Hepatocyte (in vitro differentiated cells): ENCODE results near the gene RNF11. TPM values are rescaled to one million over a fixed set of nuclear protein-coding genes. Genes with fewer than 3 reads are reported as not detected.
"Not testable (repeated sequence)": the region's sequence is repeated elsewhere in the genome, so short reads cannot be mapped to it uniquely, and the experiment has no call there.

Source experiments
- DNase-seq: peaks from one replicate; pipeline ENCODE4 v3.0.0-alpha.2; 2016; ENCODE audit warnings: low spot score
- H2AFZ ChIP-seq: fragments of 200-600 bp; sonication (generic); 2 replicates; pipeline ENCODE4 v1.6.0; 2016; ENCODE audit warnings: antibody characterized with exemption, mild to moderate bottlenecking
- H3K27ac ChIP-seq: fragments of 200-600 bp; sonication (generic); 2 replicates; pipeline ENCODE4 v1.5.1; 2016; ENCODE audit warnings: mild to moderate bottlenecking
- H3K27me3 ChIP-seq: fragments of 200-600 bp; sonication (generic); 2 replicates; pipeline ENCODE4 v1.6.1; 2016
- H3K36me3 ChIP-seq: fragments of 200-600 bp; sonication (generic); replicated peaks from 2 replicates; pipeline ENCODE4 v1.5.1; 2016; ENCODE audit warnings: low read depth; ENCODE audit not compliant: insufficient read depth
- H3K4me1 ChIP-seq: fragments of 200-600 bp; sonication (generic); 2 replicates; pipeline ENCODE4 v1.5.1; 2016; ENCODE audit warnings: mild to moderate bottlenecking, moderate library complexity; ENCODE audit not compliant: insufficient read depth
- H3K4me2 ChIP-seq: fragments of 200-600 bp; sonication (generic); 2 replicates; pipeline ENCODE4 v1.6.0; 2016
- H3K4me3 ChIP-seq: fragments of 200-600 bp; sonication (generic); 2 replicates; pipeline ENCODE4 v1.5.1; 2016; ENCODE audit warnings: mild to moderate bottlenecking
- H3K79me2 ChIP-seq: fragments of 200-600 bp; sonication (generic); 2 replicates; pipeline ENCODE4 v1.6.0; 2017; ENCODE audit warnings: mild to moderate bottlenecking
- H3K9me2 ChIP-seq: fragments of 200-600 bp; sonication (generic); replicated peaks from 2 replicates; pipeline ENCODE4 v1.6.0; 2017; ENCODE audit warnings: mild to moderate bottlenecking; ENCODE audit not compliant: insufficient read depth
- H3K9me3 ChIP-seq: fragments of 200-600 bp; sonication (generic); 2 replicates; pipeline ENCODE4 v1.5.1; 2016; ENCODE audit warnings: low read depth, mild to moderate bottlenecking
- H4K20me1 ChIP-seq: fragments of 200-600 bp; sonication (generic); 2 replicates; pipeline ENCODE4 v1.6.0; 2016; ENCODE audit warnings: mild to moderate bottlenecking; ENCODE audit not compliant: insufficient read depth, poor library complexity, severe bottlenecking
- EZH2 ChIP-seq: fragments of 200-600 bp; sonication (generic); IDR thresholded peaks from 2 replicates; pipeline ENCODE4 v1.6.1; 2016; ENCODE audit warnings: antibody characterized with exemption, mild to moderate bottlenecking, borderline replicate concordance
- EZH2phosphoT487 ChIP-seq: fragments of 200-600 bp; sonication (generic); IDR thresholded peaks from one replicate; pipeline ENCODE4 v1.6.1; 2018; ENCODE audit warnings: antibody characterized with exemption, mild to moderate bottlenecking, low read depth, moderate library complexity; ENCODE audit not compliant: unreplicated experiment, severe bottlenecking
- WGBS: methylation state at CpG from one replicate; pipeline ENCODE4 v1.1.6; 2016; ENCODE audit warnings: low lambda C conversion rate; ENCODE audit errors: missing lambda C conversion rate; 5-methylcytosine and 5-hydroxymethylcytosine counted together
- polyA plus RNA-seq: library from polyadenylated mRNA; unstranded; fragments of >200 nt; fragmentation: Nextera tagmentation; extraction: Ambion mirVana; gene quantifications from 2 replicates; pipeline ENCODE4 v1.2.1, GENCODE V29; 2016
- total RNA-seq: library from RNA; depleted of rRNA; stranded (reverse); fragments of >200 nt; gene quantifications from 2 replicates; pipeline ENCODE4 v1.2.3, GENCODE V29; 2014
- TF ChIP-seq, protein P1 (sequence below): fragments of 200-600 bp; sonication (generic); IDR thresholded peaks from 2 replicates; pipeline ENCODE4 v1.5.1; 2016; ENCODE audit warnings: antibody characterized with exemption, mild to moderate bottlenecking; ENCODE audit not compliant: poor library complexity

The RNF11 gene
- total and polyA plus RNA-seq, 2 experiments from 2014 or later = 55.9 to 99.8 TPM

DNA sequence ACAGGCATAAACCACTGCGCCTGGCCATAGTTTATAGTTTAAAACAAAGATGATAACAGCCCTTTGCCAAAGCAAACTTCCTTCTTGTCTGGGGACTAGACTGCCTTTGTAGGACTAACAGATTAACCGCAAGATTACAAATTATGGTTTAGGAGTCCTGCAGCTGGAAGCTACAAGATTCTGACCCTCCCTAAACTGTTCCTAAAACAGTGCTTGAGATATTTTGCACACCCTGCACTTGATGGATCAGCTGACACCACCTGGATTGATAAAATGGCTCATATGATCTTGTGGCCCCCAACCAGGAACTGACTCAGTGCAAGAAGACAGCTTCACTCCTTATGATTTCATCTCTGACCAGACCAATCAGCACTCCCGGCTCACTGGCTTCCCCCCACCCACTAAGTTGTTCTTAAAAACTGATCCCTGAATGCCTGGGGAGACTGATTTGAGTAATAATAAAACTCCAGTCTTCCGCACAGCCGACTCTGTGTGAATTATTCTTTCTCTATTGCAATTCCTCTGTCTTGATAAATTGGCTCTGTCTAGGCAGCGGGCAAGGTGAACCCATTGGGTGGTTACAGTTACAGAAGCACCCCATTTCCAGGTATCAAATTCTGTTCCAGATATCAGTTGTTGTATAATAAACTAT lies 13.8 kb upstream of the RNF11 start:
- H3K4me3 ChIP-seq = no peak overlapping the region
- H3K27ac ChIP-seq = no peak overlapping the region
- H2AFZ ChIP-seq = no peak overlapping the region
- WGBS = 88% methylated on average over 6 of the region's 6 CpGs
- no peaks in the 10 kb centered on the region for H4K20me1 ChIP-seq
- no peaks in the 10 kb centered on the region for H3K36me3 ChIP-seq
- H3K9me3 ChIP-seq = no peaks in the 10 kb centered on the region
- H3K4me1 ChIP-seq = no peaks in the 10 kb centered on the region
- TF ChIP-seq EZH2phosphoT487 (no peak), EZH2 (no peak)
- TF ChIP-seq, protein P1, sequence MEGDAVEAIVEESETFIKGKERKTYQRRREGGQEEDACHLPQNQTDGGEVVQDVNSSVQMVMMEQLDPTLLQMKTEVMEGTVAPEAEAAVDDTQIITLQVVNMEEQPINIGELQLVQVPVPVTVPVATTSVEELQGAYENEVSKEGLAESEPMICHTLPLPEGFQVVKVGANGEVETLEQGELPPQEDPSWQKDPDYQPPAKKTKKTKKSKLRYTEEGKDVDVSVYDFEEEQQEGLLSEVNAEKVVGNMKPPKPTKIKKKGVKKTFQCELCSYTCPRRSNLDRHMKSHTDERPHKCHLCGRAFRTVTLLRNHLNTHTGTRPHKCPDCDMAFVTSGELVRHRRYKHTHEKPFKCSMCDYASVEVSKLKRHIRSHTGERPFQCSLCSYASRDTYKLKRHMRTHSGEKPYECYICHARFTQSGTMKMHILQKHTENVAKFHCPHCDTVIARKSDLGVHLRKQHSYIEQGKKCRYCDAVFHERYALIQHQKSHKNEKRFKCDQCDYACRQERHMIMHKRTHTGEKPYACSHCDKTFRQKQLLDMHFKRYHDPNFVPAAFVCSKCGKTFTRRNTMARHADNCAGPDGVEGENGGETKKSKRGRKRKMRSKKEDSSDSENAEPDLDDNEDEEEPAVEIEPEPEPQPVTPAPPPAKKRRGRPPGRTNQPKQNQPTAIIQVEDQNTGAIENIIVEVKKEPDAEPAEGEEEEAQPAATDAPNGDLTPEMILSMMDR = no peak
- no peak for DNase-seq
- no peaks in the 10 kb centered on the region for H3K9me2 ChIP-seq
- no peaks in the 10 kb centered on the region for H3K27me3 ChIP-seq
- no peaks in the 10 kb centered on the region for H3K79me2 ChIP-seq
- no peak overlapping the region for H3K4me2 ChIP-seq

DNA sequence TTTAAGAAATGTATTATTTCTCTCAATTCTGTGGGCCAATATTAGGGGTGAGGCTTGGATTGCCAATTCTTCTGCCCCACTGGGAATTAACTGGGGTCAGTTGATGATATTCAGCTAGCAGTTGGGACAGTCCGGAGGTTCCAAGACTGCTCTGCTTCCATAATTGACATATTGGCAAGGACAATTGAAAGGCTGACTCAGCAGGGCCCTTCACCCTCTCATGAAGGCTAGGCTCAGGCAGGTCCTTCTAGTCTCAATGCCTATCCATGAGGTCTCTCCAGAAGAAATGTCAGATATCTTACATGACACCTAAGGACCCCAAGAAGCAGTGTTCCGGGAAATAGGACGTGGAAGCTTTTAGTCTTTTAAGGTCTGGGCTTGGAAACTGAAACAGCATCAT lies 13.3 kb upstream of the RNF11 start:
- TF ChIP-seq, protein P1 = no peak
- TF ChIP-seq EZH2phosphoT487 (no peak), EZH2 (no peak)
- Histone ChIP-seq H3K36me3 (no peaks in the 10 kb centered on the region), H3K4me1 (no peaks in the 10 kb centered on the region), H3K4me2 (no peak overlapping the region), H3K4me3 (no peak overlapping the region), H3K27ac (no peak overlapping the region), H3K27me3 (no peaks in the 10 kb centered on the region), H3K9me2 (no peaks in the 10 kb centered on the region), H4K20me1 (no peaks in the 10 kb centered on the region), H3K79me2 (no peaks in the 10 kb centered on the region), H3K9me3 (no peaks in the 10 kb centered on the region), H2AFZ (no peak overlapping the region)
- 91% methylated on average over 3 of the region's 3 CpGs for WGBS
- no peak for DNase-seq

DNA sequence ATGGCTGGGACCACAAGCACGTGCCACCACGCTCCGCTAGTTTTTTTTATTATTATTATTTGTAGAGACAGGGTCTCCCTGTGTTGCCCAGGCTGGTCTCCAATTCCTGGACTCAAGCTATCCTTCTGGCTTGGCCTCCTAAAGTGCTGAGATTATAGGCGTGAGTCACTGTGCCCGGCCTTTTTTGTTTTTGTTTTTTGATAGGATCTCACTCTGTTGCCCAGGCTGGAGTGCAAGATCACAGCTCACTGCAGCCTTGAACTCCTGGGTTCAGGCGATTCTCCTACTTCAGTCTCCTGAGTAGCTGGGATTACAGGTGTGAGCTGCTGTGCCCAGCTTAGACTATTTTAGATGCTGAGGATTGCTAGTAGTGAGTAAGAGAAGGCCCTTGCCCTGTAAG lies 11.8 kb upstream of the RNF11 start:
- no peaks in the 10 kb centered on the region for H3K9me3 ChIP-seq
- H3K4me1 ChIP-seq = no peaks in the 10 kb centered on the region
- H3K9me2 ChIP-seq = no peaks in the 10 kb centered on the region
- no peak overlapping the region for H2AFZ ChIP-seq
- WGBS = 94% methylated on average over 6 of the region's 6 CpGs
- no peaks in the 10 kb centered on the region for H4K20me1 ChIP-seq
- no peaks in the 10 kb centered on the region for H3K36me3 ChIP-seq
- TF ChIP-seq EZH2 = no peak
- H3K27me3 ChIP-seq = no peaks in the 10 kb centered on the region
- no peak overlapping the region for H3K4me3 ChIP-seq
- no peaks in the 10 kb centered on the region for H3K79me2 ChIP-seq
- no peak overlapping the region for H3K4me2 ChIP-seq
- no peak for DNase-seq
- H3K27ac ChIP-seq = no peak overlapping the region

DNA sequence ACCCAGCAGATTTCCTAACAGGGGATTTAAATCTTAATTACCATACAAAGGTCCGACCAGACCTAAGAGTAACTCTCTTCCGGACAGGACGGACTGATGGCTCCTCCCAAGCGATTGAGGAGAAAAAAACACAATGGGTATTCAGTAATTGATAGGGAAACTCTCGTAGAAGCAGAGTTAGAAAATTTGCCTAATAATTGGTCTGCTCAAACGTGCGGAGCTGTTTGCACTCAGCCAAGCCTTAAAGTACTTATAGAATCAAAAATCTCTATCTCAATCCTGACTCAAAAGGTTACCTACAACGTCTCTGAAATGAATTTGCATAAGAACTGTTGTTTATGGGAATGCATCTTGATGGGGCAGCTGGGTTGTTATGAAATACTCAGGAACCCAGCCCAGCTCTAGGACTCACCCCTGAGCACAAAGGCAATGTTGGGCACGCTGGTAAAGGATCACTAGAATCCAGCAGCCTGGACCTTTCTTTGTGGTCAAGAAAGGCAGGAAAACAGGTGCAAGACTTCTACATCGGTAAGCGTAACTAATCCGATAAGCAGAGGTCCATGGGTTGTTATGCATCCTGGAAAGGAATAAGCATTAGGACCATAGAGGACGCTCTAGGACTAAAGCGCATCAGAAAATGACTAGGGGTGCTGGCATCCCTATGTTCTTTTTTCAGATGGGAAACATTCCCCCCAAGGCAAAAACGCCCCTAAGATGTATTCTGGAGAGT lies 8.7 kb upstream of the RNF11 start:
- not testable (repeated sequence) for DNase-seq, H2AFZ ChIP-seq, H3K9me3 ChIP-seq, H4K20me1 ChIP-seq, H3K9me2 ChIP-seq, H3K4me2 ChIP-seq, H3K36me3 ChIP-seq, H3K4me1 ChIP-seq, H3K27me3 ChIP-seq, H3K79me2 ChIP-seq, H3K4me3 ChIP-seq, H3K27ac ChIP-seq
- 74% methylated on average over 15 of the region's 15 CpGs for WGBS

DNA sequence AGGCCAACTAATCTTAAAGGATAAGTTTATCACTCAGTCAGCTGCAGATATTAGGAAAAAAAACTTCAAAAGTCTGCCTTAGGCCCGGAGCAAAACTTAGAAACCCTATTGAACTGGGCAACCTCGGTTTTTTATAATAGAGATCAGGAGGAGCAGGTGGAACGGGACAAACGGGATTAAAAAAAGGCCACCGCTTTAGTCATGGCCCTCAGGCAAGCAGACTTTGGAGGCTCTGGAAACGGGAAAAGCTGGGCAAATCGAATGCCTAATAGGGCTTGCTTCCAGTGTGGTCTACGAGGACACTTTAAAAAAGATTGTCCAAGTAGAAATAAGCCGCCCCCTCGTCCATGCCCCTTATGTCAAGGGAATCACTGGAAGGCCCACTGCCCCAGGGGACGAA lies 7.6 kb upstream of the RNF11 start:
- not testable (repeated sequence) for H3K27ac ChIP-seq, H4K20me1 ChIP-seq, DNase-seq, H3K9me2 ChIP-seq, H3K4me3 ChIP-seq, H3K4me2 ChIP-seq, H2AFZ ChIP-seq, H3K9me3 ChIP-seq, H3K27me3 ChIP-seq, H3K79me2 ChIP-seq, H3K36me3 ChIP-seq, H3K4me1 ChIP-seq
- WGBS = 75% methylated on average over 11 of the region's 11 CpGs
